ENCODE results near the gene PKM. TPM values are rescaled to one million over a fixed set of nuclear protein-coding genes. Genes with fewer than 3 reads are reported as not detected.
A peak's percentile ranks its signal among the peaks of the same experiment; 100 is the strongest.

Gene PKM
- total and polyA plus RNA-seq, 7 donors: 135 to 582 (median 210) TPM

DNA sequence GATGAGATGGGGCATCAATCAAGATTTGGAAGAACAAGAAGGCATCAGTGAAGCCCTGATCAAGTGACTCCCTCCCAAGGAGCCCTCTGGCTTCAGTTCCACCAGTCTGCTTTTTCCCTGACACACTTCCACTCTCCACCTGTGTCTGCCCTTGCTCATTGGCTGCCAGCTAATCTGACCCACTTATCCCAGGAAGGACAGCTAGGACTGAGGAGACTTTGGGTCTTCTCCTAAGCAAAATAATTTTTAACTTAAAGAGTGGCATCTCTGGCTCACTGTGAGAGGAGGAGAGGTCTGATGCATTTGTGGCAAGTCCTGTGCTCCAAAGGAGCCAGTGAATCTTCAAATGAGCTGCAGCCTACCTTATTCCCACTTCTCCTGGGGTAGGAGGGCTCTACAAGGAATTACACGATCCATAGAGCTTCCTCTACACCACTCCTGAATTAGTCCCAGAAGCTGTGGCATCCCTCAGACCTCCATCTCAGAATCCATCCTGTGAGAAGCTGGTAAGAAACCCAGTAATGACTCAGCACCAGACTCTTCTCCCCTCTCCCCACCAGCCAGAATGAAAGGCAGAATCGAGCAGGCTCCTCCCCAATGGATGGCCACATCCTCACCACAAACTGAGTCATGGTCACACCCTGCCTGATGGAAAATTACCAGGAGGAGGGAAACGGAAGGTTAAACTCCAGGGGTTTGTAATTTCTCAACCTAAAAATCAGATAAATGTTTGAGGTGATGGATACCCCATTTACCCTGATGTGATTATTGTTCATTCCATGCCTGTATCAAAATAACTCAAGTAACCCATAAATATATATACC is 6.3 kb upstream of the PKM start:
- Histone ChIP-seq H3K27me3 (no peaks in the 10 kb centered on the region), H3K4me1 (peaks cover 0 to 19% (median 5%) of the 10 kb centered on the region in 4 donors), H3K27ac (peak overlapping the region; percentile 7 to 60 (median 42)), H3K36me3 (peaks cover 4 to 33% (median 16%) of the 10 kb centered on the region in 4 donors), H3K4me3 (peak overlapping the region in 1 of 4 donors; percentile 13), H3K9me3 (no peaks in the 10 kb centered on the region)
- WGBS, 2 donors: 27 to 39% methylated on average over 3 of the region's 3 CpGs
- intact Hi-C loops (cut with DNase I): no loop called here
- TF ChIP-seq POLR2A (IDR thresholded peaks at IDR 0.05): no peak
- TF ChIP-seq POLR2AphosphoS5 (IDR thresholded peaks at IDR 0.05): peak in 1 of 4 donors; percentile 68
- peak; percentile 86 for DNase-seq

- DNase-seq: no peak
- Histone ChIP-seq H3K9me3 (no peaks in the 10 kb centered on the region), H3K4me3 (no peak overlapping the region), H3K27ac (peak overlapping the region in 1 of 4 donors; percentile 27), H3K4me1 (peaks cover 0 to 24% (median 9%) of the 10 kb centered on the region in 4 donors), H3K27me3 (no peaks in the 10 kb centered on the region), H3K36me3 (peaks cover 0 to 26% (median 9%) of the 10 kb centered on the region in 4 donors)
- intact Hi-C loops (cut with DNase I): no loop called here
- TF ChIP-seq POLR2A (IDR thresholded peaks at IDR 0.05) (no peak), EP300 (IDR thresholded peaks at IDR 0.05) (no peak), POLR2AphosphoS5 (IDR thresholded peaks at IDR 0.05) (no peak)
- TF ChIP-seq, protein P1, sequence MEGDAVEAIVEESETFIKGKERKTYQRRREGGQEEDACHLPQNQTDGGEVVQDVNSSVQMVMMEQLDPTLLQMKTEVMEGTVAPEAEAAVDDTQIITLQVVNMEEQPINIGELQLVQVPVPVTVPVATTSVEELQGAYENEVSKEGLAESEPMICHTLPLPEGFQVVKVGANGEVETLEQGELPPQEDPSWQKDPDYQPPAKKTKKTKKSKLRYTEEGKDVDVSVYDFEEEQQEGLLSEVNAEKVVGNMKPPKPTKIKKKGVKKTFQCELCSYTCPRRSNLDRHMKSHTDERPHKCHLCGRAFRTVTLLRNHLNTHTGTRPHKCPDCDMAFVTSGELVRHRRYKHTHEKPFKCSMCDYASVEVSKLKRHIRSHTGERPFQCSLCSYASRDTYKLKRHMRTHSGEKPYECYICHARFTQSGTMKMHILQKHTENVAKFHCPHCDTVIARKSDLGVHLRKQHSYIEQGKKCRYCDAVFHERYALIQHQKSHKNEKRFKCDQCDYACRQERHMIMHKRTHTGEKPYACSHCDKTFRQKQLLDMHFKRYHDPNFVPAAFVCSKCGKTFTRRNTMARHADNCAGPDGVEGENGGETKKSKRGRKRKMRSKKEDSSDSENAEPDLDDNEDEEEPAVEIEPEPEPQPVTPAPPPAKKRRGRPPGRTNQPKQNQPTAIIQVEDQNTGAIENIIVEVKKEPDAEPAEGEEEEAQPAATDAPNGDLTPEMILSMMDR (IDR thresholded peaks at IDR 0.05): no peak
- WGBS, 2 donors: 93 to 95% methylated on average over 2 of the region's 2 CpGs
Observed at GRCh38 chr15:72236381-72237003, 5.5 kb upstream of the PKM start.

DNA sequence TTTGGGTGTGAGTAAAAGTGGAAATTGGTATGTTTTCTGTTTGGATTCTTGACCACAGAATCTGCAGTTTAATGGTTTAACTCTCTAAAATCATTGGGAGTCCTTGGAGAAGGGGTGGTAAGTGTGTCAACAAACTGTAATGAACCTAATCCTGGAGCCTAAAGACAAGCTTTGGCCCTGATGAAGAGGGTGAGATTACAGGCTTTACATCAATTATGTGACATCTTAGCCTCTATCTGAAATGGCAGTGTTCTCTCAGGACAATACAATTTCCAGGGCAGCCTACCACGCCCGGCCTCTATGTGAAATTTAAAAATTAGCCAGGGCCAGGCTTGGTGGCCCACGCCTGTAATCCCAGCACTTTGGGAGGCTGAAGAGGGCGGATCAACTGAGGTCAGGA is 4.3 kb upstream of the PKM start:
- intact Hi-C loops (cut with DNase I): no loop called here
- Histone ChIP-seq H3K36me3 (peaks cover 0 to 14% (median 1%) of the 10 kb centered on the region in 4 donors), H3K4me1 (peaks cover 0 to 24% (median 9%) of the 10 kb centered on the region in 4 donors), H3K9me3 (no peaks in the 10 kb centered on the region), H3K4me3 (no peak overlapping the region), H3K27me3 (no peaks in the 10 kb centered on the region), H3K27ac (no peak overlapping the region)
- WGBS, 2 donors: 74 to 91% methylated on average over 4 of the region's 4 CpGs
- no peak for DNase-seq
- TF ChIP-seq, protein P1 (IDR thresholded peaks at IDR 0.05): no peak
- no peak for TF ChIP-seq POLR2AphosphoS5 (IDR thresholded peaks at IDR 0.05)
- no peak for TF ChIP-seq EP300 (IDR thresholded peaks at IDR 0.05)
- no peak for TF ChIP-seq POLR2A (IDR thresholded peaks at IDR 0.05)

GRCh38 chr15:72233769-72234168 is 2.8 kb upstream of the PKM start:
- no peaks in the 10 kb centered on the region for H3K9me3 ChIP-seq
- intact Hi-C loops (cut with DNase I): no loop called here
- TF ChIP-seq, protein P1 (IDR thresholded peaks at IDR 0.05): no peak
- no peak for TF ChIP-seq POLR2AphosphoS5 (IDR thresholded peaks at IDR 0.05)
- TF ChIP-seq EP300 (IDR thresholded peaks at IDR 0.05): no peak
- TF ChIP-seq POLR2A (IDR thresholded peaks at IDR 0.05): no peak
- peaks cover 0 to 1% (median 0%) of the 10 kb centered on the region in 4 donors for H3K36me3 ChIP-seq
- no peak for DNase-seq
- peaks cover 0 to 35% (median 17%) of the 10 kb centered on the region in 4 donors for H3K4me1 ChIP-seq
- 96 to 97% methylated on average over 6 of the region's 6 CpGs for WGBS, 2 donors
- no peak overlapping the region for H3K4me3 ChIP-seq
- H3K27me3 ChIP-seq: no peaks in the 10 kb centered on the region
- no peak overlapping the region for H3K27ac ChIP-seq

All from sigmoid colon (tissue), 7 donors.